Measurements from ENCODE around the gene GAGE2A. TPM values are rescaled to one million over a fixed set of nuclear protein-coding genes. Genes with fewer than 3 reads are reported as not detected.

The GAGE2A gene
- polyA plus RNA-seq, 1 donor from 2014 or later: not detected

Other genes starting within 250 kb of the GAGE2A start
- not detected for gene GAGE12C, start 57.3 kb upstream of the GAGE2A start, polyA plus RNA-seq
- not detected for gene GAGE12D, start 47.8 kb upstream of the GAGE2A start, polyA plus RNA-seq
- gene GAGE12E, start 38.2 kb upstream of the GAGE2A start, polyA plus RNA-seq: not detected
- gene GAGE12F, start 28.7 kb upstream of the GAGE2A start, polyA plus RNA-seq: not detected
- not detected for gene GAGE12G, start 19.1 kb upstream of the GAGE2A start, polyA plus RNA-seq
- not detected for gene GAGE12H, start 9.5 kb upstream of the GAGE2A start, polyA plus RNA-seq
- gene GAGE1, start 9.5 kb downstream of the GAGE2A start, polyA plus RNA-seq: not detected
- not detected for gene PAGE1, start 106.5 kb downstream of the GAGE2A start, polyA plus RNA-seq
- gene PAGE4, start 239.8 kb downstream of the GAGE2A start, polyA plus RNA-seq: not detected